Loucy (cell line): ENCODE results near the gene DBH.

Source experiments
- H2AFZ ChIP-seq: fragments of 200-600 bp; sonication (generic); 2 replicates; pipeline ENCODE4 v1.6.0; 2016; ENCODE audit warnings: antibody characterized with exemption, mild to moderate bottlenecking, low read length, moderate library complexity
- H3F3A ChIP-seq: fragments of 200-600 bp; 2 replicates; pipeline ENCODE4 v1.6.0; 2016; ENCODE audit warnings: antibody characterized with exemption, low read depth, mild to moderate bottlenecking
- H3K27me3 ChIP-seq: fragments of 200-600 bp; sonication (generic); 2 replicates; pipeline ENCODE4 v1.6.1; 2014; ENCODE audit warnings: low read length, mild to moderate bottlenecking; ENCODE audit not compliant: insufficient read depth, poor library complexity, severe bottlenecking
- H3K36me3 ChIP-seq: fragments of 200-600 bp; sonication (generic); 2 replicates; pipeline ENCODE4 v1.6.1; 2016; ENCODE audit warnings: low read length; ENCODE audit not compliant: insufficient read depth
- H3K4me1 ChIP-seq: fragments of 200-600 bp; sonication (generic); 2 replicates; pipeline ENCODE4 v1.5.1; 2014; ENCODE audit warnings: low read length, mild to moderate bottlenecking; ENCODE audit not compliant: insufficient read depth, poor library complexity, severe bottlenecking
- H3K4me2 ChIP-seq: fragments of 200-600 bp; sonication (generic); 2 replicates; pipeline ENCODE4 v1.6.0; 2014; ENCODE audit warnings: antibody characterized with exemption, low read length, low read depth, mild to moderate bottlenecking; ENCODE audit not compliant: poor library complexity, severe bottlenecking
- H3K4me3 ChIP-seq: fragments of 200-600 bp; sonication (generic); 2 replicates; pipeline ENCODE4 v1.5.1; 2014; ENCODE audit warnings: low read length, mild to moderate bottlenecking, mixed read lengths; ENCODE audit not compliant: poor library complexity, severe bottlenecking
- H3K79me2 ChIP-seq: fragments of 200-600 bp; sonication (generic); 2 replicates; pipeline ENCODE4 v1.6.1; 2014; ENCODE audit warnings: low read length; ENCODE audit not compliant: insufficient read depth
- H3K9ac ChIP-seq: fragments of 200-600 bp; sonication (generic); 2 replicates; pipeline ENCODE4 v1.6.0; 2014; ENCODE audit warnings: mild to moderate bottlenecking, low read depth, low read length, moderate library complexity; ENCODE audit not compliant: poor library complexity, severe bottlenecking
- H3K9me2 ChIP-seq: fragments of 200-600 bp; sonication (generic); replicated peaks from 2 replicates; pipeline ENCODE4 v1.6.1; 2016; ENCODE audit warnings: low read depth, low read length, mixed read lengths
- H3K9me3 ChIP-seq: fragments of 200-600 bp; sonication (generic); 2 replicates; pipeline ENCODE4 v1.6.1; 2014; ENCODE audit warnings: mild to moderate bottlenecking, antibody characterized with exemption, low read length, low read depth; ENCODE audit not compliant: insufficient read depth
- H4K20me1 ChIP-seq: fragments of 200-600 bp; sonication (generic); 2 replicates; pipeline ENCODE4 v1.6.0; 2014; ENCODE audit warnings: antibody characterized with exemption, low read length, mild to moderate bottlenecking; ENCODE audit not compliant: insufficient read depth, poor library complexity, severe bottlenecking
- CTCF ChIP-seq: fragments of 200-600 bp; sonication (generic); conservative IDR thresholded peaks from 2 replicates; pipeline ENCODE4 v1.5.1; 2014; ENCODE audit warnings: mild to moderate bottlenecking, antibody characterized with exemption, low read length
- EZH2phosphoT487 ChIP-seq: fragments of 200-600 bp; IDR thresholded peaks from 2 replicates; pipeline ENCODE4 v1.6.1; 2018; ENCODE audit warnings: antibody characterized with exemption, mild to moderate bottlenecking, moderate library complexity, borderline replicate concordance

DBH gene

DNA sequence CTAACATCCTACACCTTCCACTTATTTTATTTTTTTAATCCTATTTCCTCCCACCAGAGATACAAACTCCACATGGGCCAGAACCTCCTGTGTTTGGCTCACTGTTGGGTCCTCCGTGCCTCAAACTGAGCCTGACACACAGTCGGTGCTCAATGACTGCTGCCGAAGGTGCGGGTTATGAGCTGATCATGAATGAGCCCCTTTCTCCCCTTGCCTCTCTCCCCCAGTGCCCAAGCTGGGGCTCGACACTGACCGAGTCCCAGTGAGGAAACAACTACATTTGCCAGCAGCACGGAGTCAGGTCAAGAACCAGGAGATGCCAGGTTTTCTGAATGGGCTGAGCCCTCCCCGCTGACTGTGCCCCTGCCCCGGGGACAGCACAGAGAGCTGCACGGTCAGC lies 57.0 kb downstream of the DBH start:
- H3K9me3 ChIP-seq, result no peaks in the 10 kb centered on the region
- no peak for TF ChIP-seq CTCF
- no peak for TF ChIP-seq EZH2phosphoT487
- H3K4me2 ChIP-seq, result no peak overlapping the region
- no peaks in the 10 kb centered on the region for H3K79me2 ChIP-seq
- H3K9me2 ChIP-seq, result no peaks in the 10 kb centered on the region
- no peak overlapping the region for H3K9ac ChIP-seq
- no peak overlapping the region for H3K4me3 ChIP-seq
- H3K4me1 ChIP-seq, result no peaks in the 10 kb centered on the region
- H3K36me3 ChIP-seq, result no peaks in the 10 kb centered on the region; the same call in 1 of the 2 replicates
- no peaks in the 10 kb centered on the region for H3F3A ChIP-seq
- H4K20me1 ChIP-seq, result no peaks in the 10 kb centered on the region
- H3K27me3 ChIP-seq, result no peaks in the 10 kb centered on the region
- H2AFZ ChIP-seq, result no peak overlapping the region

DNA sequence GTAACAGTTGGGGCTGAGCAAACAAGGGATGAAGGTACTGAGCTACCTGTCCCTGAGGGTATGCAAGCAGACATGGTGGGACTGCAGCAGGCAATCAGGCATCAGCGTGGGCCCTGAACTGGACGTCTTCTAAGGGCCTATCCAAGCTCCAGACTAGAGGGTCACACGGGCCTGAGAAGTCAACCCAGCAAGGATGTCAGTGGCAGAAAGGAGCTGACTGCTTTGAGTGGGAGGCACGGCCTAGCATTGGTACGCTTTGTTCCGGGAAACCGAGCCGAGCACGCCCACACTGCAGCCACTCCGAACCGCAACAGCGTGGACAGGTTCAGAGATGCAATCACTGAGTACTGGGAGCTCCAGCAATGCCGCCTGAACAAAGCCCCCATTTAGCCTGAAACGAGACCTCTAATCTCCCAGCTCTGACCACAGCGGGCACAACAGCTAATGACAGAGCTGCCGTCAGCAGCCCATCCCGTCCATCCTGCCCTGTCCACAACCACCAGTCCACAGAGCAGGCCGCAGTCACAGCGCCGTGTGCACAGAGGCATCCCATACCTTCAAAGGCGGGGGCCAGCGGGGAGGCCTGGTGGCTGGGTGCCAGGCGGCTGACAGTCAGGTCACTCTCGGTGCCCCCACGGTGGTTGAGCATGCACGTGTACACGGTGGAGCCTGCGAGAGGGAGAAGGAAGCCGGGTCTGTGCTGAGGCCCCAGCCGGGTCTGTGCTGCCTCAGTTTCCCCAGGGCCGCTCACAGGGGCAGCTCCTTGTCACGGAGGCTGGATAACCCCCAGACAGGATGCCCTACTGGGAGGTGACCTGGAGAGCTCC lies 57.8 kb downstream of the DBH start:
- H3K36me3 ChIP-seq, result no peaks in the 10 kb centered on the region; the same call in 1 of the 2 replicates
- H3K27me3 ChIP-seq, result no peaks in the 10 kb centered on the region
- no peak overlapping the region for H3K4me3 ChIP-seq
- no peak overlapping the region for H3K9ac ChIP-seq
- no peaks in the 10 kb centered on the region for H3K9me3 ChIP-seq
- H3K4me1 ChIP-seq, result no peaks in the 10 kb centered on the region
- TF ChIP-seq CTCF, result no peak
- TF ChIP-seq EZH2phosphoT487, result no peak
- no peaks in the 10 kb centered on the region for H3K79me2 ChIP-seq
- H2AFZ ChIP-seq, result no peak overlapping the region
- no peak overlapping the region for H3K4me2 ChIP-seq
- no peaks in the 10 kb centered on the region for H4K20me1 ChIP-seq
- H3F3A ChIP-seq, result no peaks in the 10 kb centered on the region
- H3K9me2 ChIP-seq, result no peaks in the 10 kb centered on the region

- Histone ChIP-seq H3K9me3 (no peaks in the 10 kb centered on the region), H3F3A (no peaks in the 10 kb centered on the region), H3K9ac (no peak overlapping the region), H4K20me1 (no peaks in the 10 kb centered on the region), H2AFZ (no peak overlapping the region), H3K4me3 (no peak overlapping the region), H3K4me1 (no peaks in the 10 kb centered on the region), H3K79me2 (no peaks in the 10 kb centered on the region), H3K9me2 (no peaks in the 10 kb centered on the region), H3K36me3 (no peaks in the 10 kb centered on the region; the same call in 1 of the 2 replicates), H3K4me2 (no peak overlapping the region), H3K27me3 (no peaks in the 10 kb centered on the region)
- TF ChIP-seq CTCF (no peak), EZH2phosphoT487 (no peak)
Measured at GRCh38 chr9:133694686-133695085, 58.5 kb downstream of the DBH start.
